ENCODE data around the gene ANKRD50.

GRCh38 chr4:124757126-124757525, 44.6 kb upstream of the ANKRD50 start:
- TF ChIP-seq CTCF (IDR thresholded peaks at IDR 0.05) (no peak), POLR2A (IDR thresholded peaks at IDR 0.05) (no peak)
